Hematopoietic multipotent progenitor cell treated with erythropoietin and hydrocortisone succinate and interleukin-3 and kit ligand, for 6 days (in vitro differentiated cells): ENCODE measurements around the gene OST4.

ENCODE experiments used
- DNase-seq: peaks from one replicate; pipeline ENCODE4 v3.0.0-alpha.2; 2015

OST4 gene

DNA sequence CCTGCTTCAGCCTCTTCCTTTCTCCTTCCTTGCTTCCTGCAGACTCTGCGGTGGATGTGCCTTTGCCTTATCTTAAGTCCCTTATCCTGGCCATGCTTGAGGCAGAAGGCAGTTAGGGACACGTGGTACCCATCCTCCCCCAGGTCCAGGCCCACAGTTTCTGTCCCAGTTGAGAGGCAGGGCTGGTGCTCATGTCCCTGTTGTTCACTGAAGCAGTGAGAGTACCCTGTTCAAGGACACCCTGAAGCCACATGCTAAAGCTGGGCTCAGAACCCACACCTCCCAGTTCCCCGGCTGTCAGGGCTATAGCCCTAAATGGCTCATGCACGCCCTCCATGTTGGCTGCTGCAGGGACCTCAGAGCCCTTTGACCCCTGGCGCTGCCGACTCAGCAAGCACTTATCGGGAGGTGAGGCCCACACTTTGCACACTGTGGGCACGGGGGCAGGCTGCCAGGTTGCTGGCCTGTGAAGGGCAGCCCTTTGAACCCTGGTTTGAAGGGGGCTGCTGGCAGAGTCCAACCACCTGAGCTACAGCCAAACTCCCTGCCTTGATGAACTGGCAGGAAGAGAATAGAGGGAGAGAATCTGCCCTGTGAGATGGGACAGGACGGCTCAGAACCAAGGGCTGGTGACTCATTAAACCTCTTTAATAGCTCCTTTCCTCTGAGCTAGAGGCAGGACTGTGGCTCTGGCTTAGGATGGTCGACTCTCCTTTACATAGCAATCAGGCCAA, 21.4 kb upstream of the OST4 start:
- DNase-seq = peak; percentile 61

DNA sequence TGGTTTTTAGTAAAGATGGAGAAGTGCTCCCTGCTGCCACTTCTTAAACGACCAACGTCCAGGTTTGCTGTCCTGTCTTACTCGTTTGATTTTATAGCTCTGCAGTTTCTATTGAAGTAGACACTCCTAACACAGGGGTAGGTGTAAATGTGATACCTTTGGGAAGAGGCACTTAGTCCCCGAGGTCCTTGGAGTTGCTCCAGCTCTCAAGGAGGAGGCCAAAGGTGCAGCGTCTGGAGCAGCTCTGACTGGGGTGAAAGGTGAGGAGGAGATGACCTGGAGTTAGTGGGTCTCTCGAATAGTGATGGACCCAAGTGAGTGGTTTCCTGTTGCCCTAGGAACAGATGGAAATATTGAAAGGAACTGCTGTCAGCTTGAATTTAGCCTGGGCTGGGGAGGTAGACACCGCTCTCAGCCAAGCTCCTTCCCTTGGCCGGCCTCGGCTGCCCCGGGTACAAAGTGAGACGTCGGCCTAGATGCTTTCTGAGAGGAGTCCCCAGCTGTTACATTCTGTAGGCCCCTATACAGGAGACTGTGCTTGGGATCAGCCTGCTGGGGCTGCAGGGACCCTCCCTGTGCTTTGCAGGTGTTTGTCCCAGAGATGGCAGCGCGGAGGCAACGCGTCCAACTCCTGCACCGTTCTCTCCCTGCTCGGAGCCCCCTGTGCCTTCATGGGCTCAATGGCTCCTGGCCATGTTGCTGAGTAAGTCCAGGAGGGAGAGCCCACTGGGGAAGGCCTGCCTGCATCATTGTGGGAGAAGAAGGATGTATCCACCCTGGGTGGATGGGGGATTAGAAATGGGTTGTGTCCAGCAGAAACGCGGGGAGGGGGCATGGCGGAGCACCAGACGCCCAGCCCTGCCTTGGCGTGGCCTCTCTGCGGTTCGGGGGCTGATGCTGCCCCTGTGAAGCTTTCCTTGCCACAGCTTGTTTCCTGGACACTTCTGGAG, 20.6 kb upstream of the OST4 start:
- DNase-seq = no peak

GRCh38 chr2:27089111-27089954, 17.9 kb upstream of the OST4 start:
- DNase-seq = no peak

- peak; percentile 84 for DNase-seq
Measured at GRCh38 chr2:27088634-27089033, 17.2 kb upstream of the OST4 start.

- DNase-seq = no peak
Measured at GRCh38 chr2:27087823-27088410, 16.5 kb upstream of the OST4 start.

GRCh38 chr2:27086724-27087593, 15.5 kb upstream of the OST4 start, which contains the start of gene KHK:
Gene KHK (plus strand): TSS chr2:27086772. CDS start chr2:27087260, 488 bp downstream.
- no peak for DNase-seq

DNA sequence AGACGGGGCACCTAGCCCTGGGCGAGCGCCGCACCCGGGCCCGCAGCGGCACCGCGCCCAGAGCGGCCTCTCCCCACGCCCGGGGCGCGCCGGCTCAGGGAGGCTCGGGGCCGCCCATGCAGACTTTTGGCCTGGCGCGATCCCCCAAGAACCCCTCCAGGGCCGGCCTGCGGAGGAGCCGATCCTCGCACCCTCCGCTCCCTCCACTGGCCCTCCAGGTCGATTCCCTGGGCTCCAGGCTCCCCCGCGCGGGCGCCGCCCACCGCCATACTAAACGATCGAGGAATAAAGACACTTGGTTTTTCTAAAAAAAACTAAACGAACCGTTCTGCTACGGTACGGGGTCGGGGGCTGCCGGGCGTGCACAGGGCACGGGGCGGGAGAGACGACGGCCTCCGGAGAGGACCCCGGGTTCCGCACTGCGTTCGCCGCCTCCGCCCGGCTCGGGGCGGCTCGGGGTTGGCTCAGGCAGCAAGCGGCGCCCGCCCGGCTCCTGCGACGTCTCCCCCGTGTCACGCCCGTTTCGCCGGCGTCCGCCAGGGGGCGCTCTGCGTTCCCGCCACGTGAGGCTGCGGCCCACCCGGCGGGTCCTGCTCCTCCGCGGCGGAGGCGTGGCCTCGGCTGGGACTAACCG, 14.8 kb upstream of the OST4 start:
- peak; percentile 94 for DNase-seq

GRCh38 chr2:27085673-27086089, 14.2 kb upstream of the OST4 start:
- peak; percentile 81 for DNase-seq

- no peak for DNase-seq
Measured at GRCh38 chr2:27085062-27085672, 13.7 kb upstream of the OST4 start.

DNA sequence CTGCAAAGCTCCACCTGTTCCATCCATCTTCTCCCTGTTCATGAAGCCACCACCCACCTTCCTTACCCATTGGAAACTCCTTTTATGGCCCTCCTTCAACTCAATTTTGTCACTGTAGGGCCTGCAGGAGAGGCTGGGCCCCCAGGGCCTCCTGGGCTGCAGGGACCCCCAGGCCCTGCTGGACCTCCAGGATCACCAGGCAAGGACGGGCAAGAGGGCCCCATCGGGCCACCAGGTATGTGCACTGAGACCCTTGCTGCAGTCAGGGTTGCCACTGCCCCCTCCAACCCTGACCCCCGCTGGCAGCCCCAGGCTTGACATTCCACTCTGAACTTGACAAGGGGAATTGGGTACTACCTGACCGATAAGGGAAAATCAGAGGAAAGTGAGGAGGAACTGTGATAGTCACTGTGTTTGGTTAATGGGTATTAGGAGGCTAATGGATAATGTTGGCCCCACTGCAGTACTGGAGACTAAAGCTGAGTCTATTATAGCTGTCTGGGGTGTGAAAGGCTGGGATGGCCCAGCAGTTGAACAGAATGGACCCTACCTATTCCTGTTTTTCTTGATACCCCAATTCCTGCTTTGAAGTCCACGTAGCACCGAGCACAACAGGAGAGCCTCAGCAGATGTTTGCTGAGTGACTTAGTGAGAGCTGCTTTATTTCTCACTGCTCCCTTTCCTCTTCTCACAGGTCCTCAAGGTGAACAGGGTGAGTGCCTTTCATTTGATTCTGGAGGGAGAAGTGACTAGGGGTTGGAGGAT, 13.0 kb upstream of the OST4 start:
- no peak for DNase-seq

DNA sequence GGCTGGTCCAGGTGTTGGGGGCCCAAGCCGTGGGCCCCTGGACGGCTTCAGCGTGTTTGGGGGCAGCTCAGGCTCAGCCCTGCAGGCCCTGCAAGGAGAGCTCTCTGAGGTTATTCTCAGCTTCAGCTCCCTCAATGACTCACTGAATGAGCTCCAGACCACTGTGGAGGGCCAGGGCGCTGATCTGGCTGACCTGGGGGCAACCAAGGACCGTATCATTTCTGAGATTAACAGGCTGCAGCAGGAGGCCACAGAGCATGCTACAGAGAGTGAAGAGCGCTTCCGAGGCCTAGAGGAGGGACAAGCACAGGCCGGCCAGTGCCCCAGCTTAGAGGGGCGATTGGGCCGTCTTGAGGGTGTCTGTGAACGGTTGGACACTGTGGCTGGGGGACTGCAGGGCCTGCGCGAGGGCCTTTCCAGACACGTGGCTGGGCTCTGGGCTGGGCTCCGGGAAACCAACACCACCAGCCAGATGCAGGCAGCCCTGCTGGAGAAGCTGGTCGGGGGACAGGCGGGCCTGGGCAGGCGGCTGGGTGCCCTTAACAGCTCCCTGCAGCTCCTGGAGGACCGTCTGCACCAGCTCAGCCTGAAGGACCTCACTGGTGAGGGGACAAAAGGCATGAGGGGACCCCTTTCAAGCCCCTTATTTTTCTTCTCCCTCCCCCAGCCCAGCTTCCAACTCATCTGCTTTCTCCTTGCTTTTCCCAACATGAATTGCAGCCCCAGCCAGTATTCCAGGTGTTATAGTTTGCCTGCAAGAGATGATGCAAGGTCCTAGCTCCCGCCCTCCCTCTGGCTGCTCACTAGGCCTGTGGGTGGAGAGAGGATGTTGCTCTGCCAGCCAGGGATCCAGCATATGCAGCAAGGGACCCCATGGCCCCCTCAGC, 12.2 kb upstream of the OST4 start:
- no peak for DNase-seq

GRCh38 chr2:27082773-27083409, 11.4 kb upstream of the OST4 start:
- DNase-seq = no peak

GRCh38 chr2:27081984-27082772, 10.7 kb upstream of the OST4 start:
- DNase-seq = no peak

- DNase-seq = no peak
Measured at GRCh38 chr2:27080603-27080936, 9.1 kb upstream of the OST4 start.

GRCh38 chr2:27080140-27080469, 8.7 kb upstream of the OST4 start:
- no peak for DNase-seq

GRCh38 chr2:27079233-27080139, 8.0 kb upstream of the OST4 start:
- peak; percentile 36 for DNase-seq
